ENCODE results near the gene KCNIP4. TPM values are rescaled to one million over a fixed set of nuclear protein-coding genes. Genes with fewer than 3 reads are reported as not detected.

Gene KCNIP4
- total and polyA plus RNA-seq, 2 of the 8 experiments (the other 6 are each of a cell fraction or from before 2014, with no cell fraction given), result 0.06 TPM; not detected in 1

- CTCF ChIA-PET (ENCODE audit: partially characterized antibody), result interaction anchor here (1.0 to 3.0 kb wide), 2 partner anchors 101 to 442 kb away, joined by 3 to 12 read pairs; no protein-coding TSS in a partner anchor
- peaks cover 13 to 30% (median 26%) of the 10 kb centered on the region in 4 experiments for H3K27me3 ChIP-seq (replicated peaks in 1 of 4; ENCODE audit: control insufficient read depth in 3 of 4, extremely low read depth in 1 of 4, insufficient read depth in 3 of 4, low read length in 3 of 4)
- no peak overlapping the region for H3K23ac ChIP-seq (ENCODE audit: insufficient read length)
- no peak overlapping the region for H3K4ac ChIP-seq (replicated peaks; ENCODE audit: insufficient read length, low read depth, low read length)
- no peaks in the 10 kb centered on the region for H3K79me1 ChIP-seq (ENCODE audit: low read depth, low read length)
- no peak overlapping the region for H3K18ac ChIP-seq (ENCODE audit: extremely low read depth, low read length)
- no peak overlapping the region for H2BK15ac ChIP-seq (ENCODE audit: low read length)
- no peak overlapping the region for H4K5ac ChIP-seq (ENCODE audit: insufficient read length, low read depth, low read length)
- no peak overlapping the region for H2BK12ac ChIP-seq (ENCODE audit: low read depth, low read length)
- TF ChIP-seq POLR2A (IDR thresholded peaks at IDR 0.05; ENCODE audit: control extremely low read depth in 1 of 2, low read depth in 2 of 2, low read length in 2 of 2), result no peak
- TF ChIP-seq RAD21 (IDR thresholded peaks at IDR 0.05 in 1 of 2, conservative IDR thresholded peaks at IDR 0.05 in 1 of 2; ENCODE audit: low read depth in 2 of 2, low read length in 2 of 2), result no peak
- no peak for TF ChIP-seq SIRT6 (IDR thresholded peaks at IDR 0.05; ENCODE audit: low read length)
- no peak overlapping the region for H2BK5ac ChIP-seq (ENCODE audit: low read depth, low read length)
- H3K27ac ChIP-seq (ENCODE audit: low read depth, low read length), result no peak overlapping the region
- H2BK20ac ChIP-seq (ENCODE audit: low read length), result no peak overlapping the region
- WGBS, 2 experiments (ENCODE audit: extremely low coverage in 1 of 2, insufficient coverage in 1 of 2, insufficient read length in 1 of 2, insufficient replicate concordance in 2 of 2, low coverage in 1 of 2, low lambda C conversion rate in 2 of 2, missing lambda C conversion rate in 1 of 2), result 93% methylated on average over 6 of the region's 6 CpGs; no CpG with 5 or more reads in 1 of the 2 experiments
- peaks cover 0 to 3% (median under 1%) of the 10 kb centered on the region in 4 experiments; a peak in 1 of 7 replicates for H3K4me1 ChIP-seq (replicated peaks in 1 of 4; ENCODE audit: control insufficient read depth in 3 of 4, insufficient read depth in 4 of 4, low read length in 3 of 4)
- no peak overlapping the region for H3K4me3 ChIP-seq (ENCODE audit: extremely low read depth in 1 of 4, insufficient read depth in 2 of 4, low read depth in 3 of 4, low read length in 4 of 4)
- no peaks in the 10 kb centered on the region for H3K79me2 ChIP-seq (ENCODE audit: control insufficient read depth in 1 of 2, insufficient read depth in 2 of 2, low read length in 2 of 2)
- H3K56ac ChIP-seq (replicated peaks; ENCODE audit: insufficient read length, low read depth, low read length), result no peak overlapping the region
- no peak overlapping the region for H4K8ac ChIP-seq (ENCODE audit: extremely low read depth, insufficient read depth, low read length)
- DNase-seq (ENCODE audit: low read depth in 1 of 2, low spot score in 2 of 2) (no peak), FAIRE-seq (no peak)
- H2BK120ac ChIP-seq (replicated peaks; ENCODE audit: low read depth, low read length), result no peak overlapping the region
- no peak overlapping the region for H2AK5ac ChIP-seq (ENCODE audit: low read depth, low read length)
- no peaks in the 10 kb centered on the region for H3K36me3 ChIP-seq (ENCODE audit: control insufficient read depth in 2 of 4, insufficient read depth in 4 of 4, low read length in 3 of 4)
- H3K14ac ChIP-seq (ENCODE audit: insufficient read length), result no peak overlapping the region
- H4K20me1 ChIP-seq (replicated peaks in 1 of 2; ENCODE audit: control insufficient read depth in 1 of 2, insufficient read depth in 2 of 2, low read length in 2 of 2), result no peaks in the 10 kb centered on the region
- no peak overlapping the region for H3K9ac ChIP-seq (replicated peaks in 1 of 4; ENCODE audit: extremely low read depth in 1 of 4, low read depth in 3 of 4, low read length in 3 of 4)
- H3K9me3 ChIP-seq (ENCODE audit: insufficient read depth in 2 of 2, low read depth in 1 of 2, low read length in 1 of 2), result no peaks in the 10 kb centered on the region
- no peak overlapping the region for H2AFZ ChIP-seq (ENCODE audit: low read length)
- POLR2A ChIA-PET (ENCODE audit: partially characterized antibody), result no interaction called here
- no peak overlapping the region; a peak in 1 of 4 replicates for H3K4me2 ChIP-seq (ENCODE audit: insufficient read depth in 1 of 2, low read depth in 2 of 2, low read length in 2 of 2)
- no peak overlapping the region for H4K91ac ChIP-seq (replicated peaks; ENCODE audit: insufficient read length, low read length)
- peaks cover 10% of the 10 kb centered on the region; the same call in 1 of the 2 replicates for H3K23me2 ChIP-seq (ENCODE audit: low read depth, low read length)
Measured at GRCh38 chr4:21946858-21947257, 1.7 kb downstream of the KCNIP4 start.

Measured in H1 (cell line).